Memory B cell (primary cell): ENCODE measurements around the gene HNRNPA2B1.
"Not testable (repeated sequence)": the region's sequence is repeated elsewhere in the genome, so short reads cannot be mapped to it uniquely, and the experiment has no call there.

Experiments
- ATAC-seq: fragments of 150-1000 bp; cut with Tn5 transposase; 2 replicates; pipeline ENCODE4 v1.10.0; 2021; ENCODE audit warnings: low read depth, mild to moderate bottlenecking, moderate library complexity
- DNase-seq, 2 donors: peaks; one replicate each; pipeline ENCODE4 v3.0.0; 2022; ENCODE audit warnings: low spot score in 2 of 2
- H3K27ac Mint-ChIP-seq: one replicate; pipeline ENCODE4 v1.8.0; 2022; ENCODE audit warnings: mild to moderate bottlenecking, moderate library complexity, mixed read lengths
- H3K27me3 Mint-ChIP-seq: one replicate; pipeline ENCODE4 v1.8.0; 2022; ENCODE audit warnings: mixed read lengths
- H3K36me3 Mint-ChIP-seq: one replicate; pipeline ENCODE4 v1.8.0; 2022; ENCODE audit warnings: mild to moderate bottlenecking, mixed read lengths
- H3K4me1 Mint-ChIP-seq: one replicate; pipeline ENCODE4 v1.8.0; 2022; ENCODE audit warnings: mixed read lengths
- H3K4me3 Mint-ChIP-seq: one replicate; pipeline ENCODE4 v1.8.0; 2022; ENCODE audit warnings: mild to moderate bottlenecking, moderate library complexity, mixed read lengths
- H3K9me3 Mint-ChIP-seq: one replicate; pipeline ENCODE4 v1.8.0; 2022; ENCODE audit warnings: mixed read lengths

Gene HNRNPA2B1

GRCh38 chr7:26155531-26156375, 44.8 kb downstream of the HNRNPA2B1 start:
- no peaks in the 10 kb centered on the region for H3K36me3 Mint-ChIP-seq
- no peak for DNase-seq
- ATAC-seq, result no peak

GRCh38 chr7:26153823-26154783, 46.4 kb downstream of the HNRNPA2B1 start:
- no peak for ATAC-seq
- Mint-ChIP-seq H3K4me3 (peak overlapping the region; percentile 89), H3K9me3 (no peaks in the 10 kb centered on the region), H3K27ac (peak overlapping the region; percentile 86), H3K4me1 (peaks cover 42% of the 10 kb centered on the region), H3K36me3 (no peaks in the 10 kb centered on the region), H3K27me3 (no peaks in the 10 kb centered on the region)
- DNase-seq, result no peak

More at GRCh38 chr7:26155531-26156375, 44.8 kb downstream of the HNRNPA2B1 start:
- Mint-ChIP-seq H3K4me3 (peak overlapping the region; percentile 80), H3K9me3 (no peaks in the 10 kb centered on the region), H3K4me1 (peaks cover 46% of the 10 kb centered on the region), H3K27ac (peak overlapping the region; percentile 96), H3K27me3 (no peaks in the 10 kb centered on the region)

GRCh38 chr7:26153241-26153822, 47.2 kb downstream of the HNRNPA2B1 start:
- Mint-ChIP-seq H3K36me3 (no peaks in the 10 kb centered on the region), H3K27me3 (no peaks in the 10 kb centered on the region), H3K4me3 (peak overlapping the region; percentile 89), H3K27ac (peak overlapping the region; percentile 86), H3K9me3 (no peaks in the 10 kb centered on the region), H3K4me1 (peaks cover 40% of the 10 kb centered on the region)
- ATAC-seq (no peak), DNase-seq (no peak)

- DNase-seq, result peak; percentile 21 to 47
These were observed 47.7 kb downstream of the HNRNPA2B1 start for GRCh38 chr7:26152782-26153240.

GRCh38 chr7:26151953-26152781, 48.4 kb downstream of the HNRNPA2B1 start, which contains the start of gene NFE2L3:
Gene NFE2L3 (plus strand): TSS chr7:26152198. CDS start chr7:26152499, 301 bp downstream.
- DNase-seq (peak; percentile 75 to 77), ATAC-seq (peak; percentile 76)
- no peaks in the 10 kb centered on the region for H3K36me3 Mint-ChIP-seq
- H3K9me3 Mint-ChIP-seq, result no peaks in the 10 kb centered on the region
- H3K27me3 Mint-ChIP-seq, result no peaks in the 10 kb centered on the region
- H3K4me1 Mint-ChIP-seq, result peaks cover 33% of the 10 kb centered on the region
- H3K27ac Mint-ChIP-seq, result peak within 1 kb of the TSS; percentile 87
- peak within 1 kb of the TSS; percentile 93 for H3K4me3 Mint-ChIP-seq

More at GRCh38 chr7:26152782-26153240, 47.7 kb downstream of the HNRNPA2B1 start:
- H3K27me3 Mint-ChIP-seq, H3K36me3 Mint-ChIP-seq, H3K9me3 Mint-ChIP-seq: not testable (repeated sequence)
- Mint-ChIP-seq H3K4me3 (peak overlapping the region; percentile 89), H3K27ac (peak overlapping the region; percentile 86), H3K4me1 (peaks cover 36% of the 10 kb centered on the region)
- ATAC-seq, result peak; percentile 15

- ATAC-seq (no peak), DNase-seq (no peak)
- no peaks in the 10 kb centered on the region for H3K27me3 Mint-ChIP-seq
- peaks cover 32% of the 10 kb centered on the region for H3K4me1 Mint-ChIP-seq
- no peaks in the 10 kb centered on the region for H3K36me3 Mint-ChIP-seq
- peak overlapping the region; percentile 87 for H3K27ac Mint-ChIP-seq
- H3K4me3 Mint-ChIP-seq, result peak overlapping the region; percentile 93
- H3K9me3 Mint-ChIP-seq, result no peaks in the 10 kb centered on the region
These were observed 48.9 kb downstream of the HNRNPA2B1 start for GRCh38 chr7:26151650-26151952.

GRCh38 chr7:26151096-26151495, 49.5 kb downstream of the HNRNPA2B1 start:
- no peaks in the 10 kb centered on the region for H3K36me3 Mint-ChIP-seq
- no peak for DNase-seq
- ATAC-seq, result no peak
- peaks cover 32% of the 10 kb centered on the region for H3K4me1 Mint-ChIP-seq
- peak overlapping the region; percentile 93 for H3K4me3 Mint-ChIP-seq
- H3K27me3 Mint-ChIP-seq, result no peaks in the 10 kb centered on the region
- H3K9me3 Mint-ChIP-seq, result no peaks in the 10 kb centered on the region
- peak overlapping the region; percentile 87 for H3K27ac Mint-ChIP-seq

GRCh38 chr7:26149391-26149977, 51.1 kb downstream of the HNRNPA2B1 start:
- DNase-seq (no peak), ATAC-seq (no peak)
- Mint-ChIP-seq H3K9me3 (no peaks in the 10 kb centered on the region), H3K27me3 (peaks cover under 1% of the 10 kb centered on the region), H3K4me3 (no peak overlapping the region), H3K36me3 (no peaks in the 10 kb centered on the region), H3K4me1 (peaks cover 22% of the 10 kb centered on the region), H3K27ac (no peak overlapping the region)

GRCh38 chr7:26148307-26148700, 52.2 kb downstream of the HNRNPA2B1 start:
- not testable (repeated sequence) for H3K27me3 Mint-ChIP-seq, DNase-seq, H3K9me3 Mint-ChIP-seq

GRCh38 chr7:26147646-26148306, 52.8 kb downstream of the HNRNPA2B1 start:
- not testable (repeated sequence) for H3K4me1 Mint-ChIP-seq, H3K27ac Mint-ChIP-seq, H3K36me3 Mint-ChIP-seq, DNase-seq, H3K4me3 Mint-ChIP-seq, ATAC-seq, H3K9me3 Mint-ChIP-seq
- H3K27me3 Mint-ChIP-seq, result peaks cover 11% of the 10 kb centered on the region

More at GRCh38 chr7:26148307-26148700, 52.2 kb downstream of the HNRNPA2B1 start:
- not testable (repeated sequence) for H3K4me3 Mint-ChIP-seq, ATAC-seq, H3K27ac Mint-ChIP-seq, H3K36me3 Mint-ChIP-seq
- H3K4me1 Mint-ChIP-seq, result peaks cover 13% of the 10 kb centered on the region

GRCh38 chr7:26147030-26147429, 53.5 kb downstream of the HNRNPA2B1 start:
- Mint-ChIP-seq H3K36me3 (no peaks in the 10 kb centered on the region), H3K27me3 (peaks cover 11% of the 10 kb centered on the region), H3K27ac (no peak overlapping the region), H3K9me3 (no peaks in the 10 kb centered on the region), H3K4me3 (no peak overlapping the region), H3K4me1 (peaks cover 10% of the 10 kb centered on the region)
- DNase-seq, result no peak
- ATAC-seq, result no peak

- H3K4me1 Mint-ChIP-seq, result no peaks in the 10 kb centered on the region
- H3K4me3 Mint-ChIP-seq, result no peak overlapping the region
- H3K27ac Mint-ChIP-seq, result no peak overlapping the region
- no peaks in the 10 kb centered on the region for H3K36me3 Mint-ChIP-seq
- H3K9me3 Mint-ChIP-seq, result no peaks in the 10 kb centered on the region
- peaks cover 11% of the 10 kb centered on the region for H3K27me3 Mint-ChIP-seq
- no peak for ATAC-seq
- DNase-seq, result no peak
These were observed 55.3 kb downstream of the HNRNPA2B1 start for GRCh38 chr7:26145238-26145637.
